GM18498 (cell line): ENCODE measurements around the gene PRPF4.
"Not testable (repeated sequence)": the region's sequence is repeated elsewhere in the genome, so short reads cannot be mapped to it uniquely, and the experiment has no call there.

ENCODE experiments used
- ATAC-seq: cut with Tn5 transposase; IDR thresholded peaks from one replicate; pipeline ENCODE4 v1.9.1; 2021; ENCODE audit warnings: mild to moderate bottlenecking, moderate library complexity; ENCODE audit not compliant: unreplicated experiment

Gene PRPF4

DNA sequence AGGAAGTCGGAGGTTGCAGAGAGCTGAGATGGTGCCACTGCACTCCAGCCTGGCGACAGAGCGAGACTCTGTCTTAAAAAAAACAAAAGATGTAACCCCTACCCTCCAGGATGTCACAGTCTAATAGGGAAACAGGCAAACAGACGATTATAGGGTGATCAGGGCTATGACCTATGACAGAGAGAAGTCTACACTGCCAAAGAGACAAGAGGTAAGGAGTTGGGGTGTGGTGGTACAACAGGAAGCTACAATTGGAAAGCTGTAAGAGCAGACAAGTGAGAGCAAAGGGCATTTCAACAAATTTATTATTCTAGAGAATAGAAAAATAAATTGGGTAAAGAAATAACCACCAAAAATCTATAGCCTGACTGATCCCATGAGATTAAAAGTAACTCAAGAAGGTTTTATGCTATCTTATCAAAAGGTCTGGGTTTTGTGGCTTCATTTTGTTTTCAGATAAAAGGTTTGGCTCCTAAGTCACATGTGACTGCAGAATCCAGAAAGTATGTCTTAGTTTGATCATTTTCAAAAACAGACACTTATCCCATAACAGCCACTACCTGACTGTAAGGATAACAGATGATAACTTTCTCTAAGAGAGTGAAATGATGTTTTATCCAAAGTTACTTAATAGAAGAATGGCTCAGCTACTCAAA, 7.4 kb upstream of the PRPF4 start:
- ATAC-seq: no peak

DNA sequence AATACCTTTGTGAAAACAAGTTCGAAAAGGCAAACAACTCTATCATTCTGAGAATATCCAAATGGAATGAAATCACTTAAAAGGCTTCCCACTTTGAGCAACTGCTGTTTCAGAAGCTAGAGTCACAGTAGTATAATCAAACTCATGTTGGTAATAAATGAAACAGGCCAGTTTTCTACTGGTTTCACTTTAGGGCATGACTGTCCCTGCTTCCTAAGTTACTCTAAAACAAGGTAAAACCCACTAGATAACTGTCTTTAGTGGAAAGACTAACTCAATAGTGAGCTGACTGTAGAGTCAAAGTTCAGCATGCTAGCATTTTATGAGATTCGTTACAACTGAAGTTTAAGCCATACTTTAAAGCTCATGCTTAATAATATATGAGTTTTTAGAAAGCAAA, 6.1 kb upstream of the PRPF4 start:
- ATAC-seq: no peak

GRCh38 chr9:113269871-113270270, 5.6 kb upstream of the PRPF4 start:
- ATAC-seq: no peak

DNA sequence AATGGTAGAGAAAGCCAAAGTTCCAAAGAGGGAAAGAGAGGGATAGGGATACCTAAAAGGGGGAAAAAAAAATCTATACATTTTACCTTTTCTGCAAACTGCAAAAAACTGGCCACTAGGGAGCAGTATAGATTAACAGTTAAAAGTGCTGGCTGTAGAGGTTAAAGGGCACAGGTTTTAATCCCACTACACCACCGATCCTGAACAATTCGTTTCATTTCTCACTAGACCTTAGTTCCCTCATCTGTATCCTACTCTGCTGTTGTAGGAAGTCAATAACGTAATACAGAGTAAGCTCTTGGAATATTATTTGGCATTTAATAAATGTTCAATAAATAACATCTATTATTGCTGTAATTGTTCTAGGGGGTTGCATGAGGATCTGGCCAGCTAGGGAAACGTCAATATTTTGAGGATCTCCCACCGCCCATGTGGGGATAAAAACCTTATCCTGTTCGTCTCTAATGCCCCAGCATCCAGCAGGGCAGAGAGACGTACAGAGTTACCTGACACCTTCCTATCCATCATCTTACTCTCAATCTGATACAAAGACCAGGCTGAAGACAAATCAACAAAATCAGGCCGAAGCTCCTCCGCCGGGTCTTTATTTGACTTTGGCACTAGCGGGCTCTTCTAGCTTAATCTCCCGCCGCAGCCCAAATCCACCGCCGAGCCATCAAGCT, 843 bp upstream of the PRPF4 start:
- peak; percentile 13 for ATAC-seq

- no peak for ATAC-seq
Measured at GRCh38 chr9:113278840-113279239, 3.4 kb downstream of the PRPF4 start.

DNA sequence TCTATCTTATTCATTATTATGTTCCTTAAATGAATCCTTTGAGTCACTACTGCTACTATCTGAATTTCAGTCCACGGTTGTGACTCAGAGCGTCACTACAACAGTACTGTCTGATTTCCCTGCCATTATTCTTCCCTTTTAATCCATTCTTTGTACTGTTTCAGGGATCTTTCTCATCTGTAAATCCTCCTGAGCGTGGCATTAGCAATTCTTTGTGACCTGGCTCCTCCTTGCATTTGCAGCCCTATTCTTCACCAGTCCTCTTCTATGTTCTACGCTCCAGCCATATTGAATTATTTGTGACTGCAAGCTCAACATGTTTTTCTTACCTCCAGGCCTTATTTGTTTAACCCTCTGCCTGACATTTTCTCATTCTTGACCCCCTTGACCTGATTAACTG, 5.9 kb downstream of the PRPF4 start:
- ATAC-seq: no peak

- ATAC-seq: no peak
Measured at GRCh38 chr9:113289091-113289490, 13.6 kb downstream of the PRPF4 start.

DNA sequence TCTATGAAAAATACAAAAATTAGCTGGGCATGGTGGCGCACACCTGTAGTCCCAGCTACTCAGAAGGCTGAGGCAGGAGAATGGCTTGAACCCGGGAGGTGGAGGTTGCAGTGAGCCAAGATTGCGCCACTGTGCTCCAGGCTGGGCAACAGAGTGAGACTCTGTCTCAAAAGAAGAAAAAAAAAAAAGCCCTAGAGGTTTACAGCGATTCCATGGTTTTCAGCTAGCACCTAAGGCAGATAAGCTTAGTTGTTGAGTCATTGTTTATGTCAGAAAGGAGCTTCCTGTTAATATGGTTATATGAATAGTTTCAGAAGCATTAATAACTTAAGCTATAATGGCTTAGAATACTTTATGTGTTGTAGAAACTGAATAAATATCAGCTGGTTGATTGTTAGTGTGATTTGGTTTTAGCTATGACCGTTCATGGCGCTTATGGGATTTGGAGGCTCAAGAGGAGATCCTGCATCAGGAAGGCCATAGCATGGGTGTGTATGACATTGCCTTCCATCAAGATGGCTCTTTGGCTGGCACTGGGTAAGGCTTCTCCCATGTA, 14.7 kb downstream of the PRPF4 start:
- no peak for ATAC-seq

GRCh38 chr9:113293285-113293878, 17.9 kb downstream of the PRPF4 start:
- ATAC-seq: no peak

- not testable (repeated sequence) for ATAC-seq
Measured at GRCh38 chr9:113296247-113296646, 20.8 kb downstream of the PRPF4 start.

DNA sequence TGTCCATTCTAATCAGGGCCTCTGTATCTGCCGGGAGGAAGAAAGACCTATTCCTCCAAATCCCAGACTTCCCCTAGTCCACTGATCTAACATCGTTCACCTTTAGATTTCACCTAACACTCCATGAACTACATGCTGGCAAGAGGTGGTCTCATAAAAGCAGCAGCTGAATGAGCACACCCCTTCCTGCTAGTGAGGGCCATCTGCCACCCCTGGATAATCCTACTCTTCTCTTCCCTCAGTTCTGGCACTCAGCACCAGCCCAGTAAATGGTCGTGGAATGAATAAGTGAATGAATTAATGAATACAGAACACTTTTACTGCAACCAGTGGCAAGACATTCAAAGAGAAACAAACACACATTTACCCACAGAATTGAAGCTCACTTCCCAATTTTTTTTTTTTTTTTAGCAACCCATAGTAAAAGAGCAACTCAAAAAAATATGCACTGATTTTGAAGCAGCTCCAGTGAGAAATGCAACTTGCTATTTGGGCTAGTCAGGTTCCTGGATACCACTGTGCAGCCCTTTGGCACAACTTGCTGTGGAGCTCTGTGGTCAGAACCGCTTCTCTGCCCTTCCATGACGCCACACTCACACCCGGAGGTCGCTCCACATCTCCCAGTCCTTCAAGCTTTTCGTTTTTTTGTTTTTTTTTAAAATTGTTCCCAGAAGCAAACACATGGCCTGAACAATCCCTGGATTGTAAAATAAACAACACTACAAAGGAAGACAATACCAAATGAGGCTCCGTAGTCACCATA, 21.5 kb downstream of the PRPF4 start:
- no peak for ATAC-seq

- ATAC-seq: no peak
Measured at GRCh38 chr9:113298311-113298710, 22.9 kb downstream of the PRPF4 start.

GRCh38 chr9:113298924-113299770, 23.7 kb downstream of the PRPF4 start:
- no peak for ATAC-seq

DNA sequence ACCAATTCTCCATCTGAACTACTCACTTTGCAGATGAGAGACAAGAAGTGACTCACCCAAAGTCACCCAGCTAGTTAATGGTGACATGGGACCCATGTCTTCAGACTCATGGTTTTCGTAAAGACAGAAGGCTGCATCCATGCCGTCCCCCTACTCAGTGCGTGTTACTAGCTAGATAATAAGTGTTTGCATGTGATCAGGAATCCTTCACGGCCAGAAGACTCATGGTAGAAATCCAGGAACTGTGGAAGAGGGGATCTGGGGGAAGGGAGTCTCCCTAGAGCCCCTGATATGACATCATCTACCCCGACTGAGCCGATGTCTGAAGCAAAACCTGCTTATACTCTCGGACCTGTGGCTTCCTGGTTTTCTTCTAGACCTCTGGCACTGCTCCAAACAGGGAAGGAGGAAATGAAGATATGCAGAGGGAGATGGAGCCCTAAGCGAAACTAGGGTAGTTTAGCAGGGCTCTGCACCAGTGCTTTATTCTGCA, 24.4 kb downstream of the PRPF4 start:
- no peak for ATAC-seq

DNA sequence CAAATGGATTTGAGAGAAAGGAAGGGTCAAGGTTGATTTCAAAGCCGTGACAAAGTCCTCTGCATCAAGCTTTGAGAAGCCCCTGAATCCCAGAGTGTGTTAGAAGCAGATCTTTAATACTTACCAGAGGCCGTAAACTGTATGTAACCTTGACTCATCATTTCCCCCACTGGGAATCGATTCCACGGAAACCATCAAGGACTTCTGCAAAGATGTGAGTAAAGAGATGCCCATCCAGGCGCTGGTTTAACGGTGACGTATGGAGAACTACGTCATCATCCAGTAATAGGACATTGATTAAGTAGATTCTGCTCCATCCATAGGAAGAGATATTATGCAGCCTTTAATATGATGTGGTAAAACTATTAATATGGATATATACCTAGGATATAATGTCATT, 26.1 kb downstream of the PRPF4 start:
- no peak for ATAC-seq

DNA sequence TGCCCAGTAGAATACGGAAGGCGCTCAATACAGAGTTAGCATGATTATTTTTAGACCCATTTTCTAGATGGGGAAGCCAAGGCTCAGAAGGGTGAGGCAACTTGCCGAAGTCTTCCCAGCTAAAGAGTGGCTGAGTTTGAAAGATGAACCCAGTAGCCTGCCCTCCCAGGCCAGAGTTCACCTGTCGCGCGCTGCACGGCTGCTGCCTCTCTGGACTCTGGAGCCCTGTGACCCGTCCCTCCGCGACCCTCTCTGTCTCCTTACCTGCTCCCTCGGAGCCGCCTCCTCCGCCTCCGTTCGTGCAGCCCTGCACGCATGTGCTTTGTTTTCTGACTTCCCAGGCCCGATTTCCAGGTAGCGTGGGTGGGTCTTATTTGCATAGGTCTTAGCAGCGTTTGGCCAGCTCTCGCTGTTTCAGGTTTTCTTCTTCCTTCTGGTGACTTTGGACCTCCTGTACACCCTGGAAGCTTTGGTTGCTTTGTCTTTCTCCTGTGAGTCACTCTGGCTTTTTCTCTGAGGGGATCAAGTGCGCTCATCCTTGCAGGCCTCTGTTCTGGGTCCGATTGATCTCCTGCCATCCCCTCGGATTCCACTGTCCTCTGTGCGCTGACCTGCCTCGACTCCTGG, 27.4 kb downstream of the PRPF4 start, which contains the start of gene RNF183:
Gene RNF183 (minus strand): TSS at position 585 of the 627 bp plus-strand sequence. CDS start 5,192 bp downstream, outside the sequence.
- no peak for ATAC-seq

- no peak for ATAC-seq
Measured at GRCh38 chr9:113306566-113306965, 31.1 kb downstream of the PRPF4 start.

DNA sequence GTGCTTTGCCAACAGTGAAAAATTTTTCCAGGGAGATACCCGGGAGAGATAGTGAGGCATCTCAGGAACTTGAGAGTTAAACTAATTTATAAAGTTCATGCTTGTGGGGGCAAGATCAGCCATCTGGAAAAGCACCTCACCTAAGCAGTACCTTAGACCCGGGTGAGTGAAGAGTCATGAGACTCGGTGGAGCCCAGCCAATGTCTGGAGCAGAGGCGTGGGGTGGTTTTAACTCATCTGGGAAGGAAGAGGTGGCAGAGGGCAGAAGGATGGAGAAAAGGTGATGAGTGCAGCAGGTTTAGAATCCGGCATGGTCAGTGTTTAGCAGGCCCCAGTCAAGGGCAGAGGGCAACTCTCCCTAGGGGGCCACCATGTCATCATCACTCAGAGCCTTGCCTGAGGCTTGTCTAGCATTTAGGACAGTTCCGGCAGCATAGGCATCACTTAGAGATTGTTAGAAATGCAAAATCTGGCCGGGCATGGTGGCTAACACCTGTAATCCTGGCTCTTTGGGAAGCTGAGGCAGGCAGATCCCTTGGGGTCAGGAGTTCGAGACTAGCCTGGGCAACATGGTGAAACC, 32.0 kb downstream of the PRPF4 start:
- no peak for ATAC-seq

DNA sequence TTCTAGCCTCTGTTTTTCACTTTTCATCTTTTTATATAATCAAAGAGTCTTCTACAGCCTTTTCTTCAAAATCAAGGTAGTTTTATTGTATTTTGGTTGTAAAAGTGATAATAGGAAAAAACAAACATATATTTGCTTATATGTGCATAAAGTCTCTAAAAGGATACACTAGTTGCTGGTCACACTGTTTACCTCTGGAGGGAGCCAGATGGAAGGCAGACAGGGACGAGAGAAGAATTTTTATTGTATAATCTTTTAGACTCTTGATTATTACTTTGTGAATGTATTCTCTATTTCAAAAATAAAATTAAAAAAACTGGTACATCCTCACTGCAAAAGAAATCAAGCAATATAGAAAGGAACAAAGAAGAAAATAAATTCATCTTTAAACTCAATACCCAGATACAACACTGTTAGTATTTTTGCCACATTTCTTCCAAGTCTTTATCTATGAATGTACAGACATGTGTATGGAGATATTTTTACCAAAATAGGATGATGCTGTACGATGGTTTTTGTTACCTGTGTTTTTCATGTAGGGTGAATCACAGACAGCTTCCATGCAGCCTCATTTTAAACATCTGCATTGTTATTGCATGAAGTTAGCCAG, 33.9 kb downstream of the PRPF4 start:
- ATAC-seq: no peak
